Putamen (tissue), 1 donor: ENCODE measurements around the gene OR2T8.

Experiments used
- DNase-seq: peaks from one replicate; pipeline ENCODE4 v3.0.0-alpha.2; 2016; ENCODE audit warnings: low spot score

Gene OR2T8, protein sequence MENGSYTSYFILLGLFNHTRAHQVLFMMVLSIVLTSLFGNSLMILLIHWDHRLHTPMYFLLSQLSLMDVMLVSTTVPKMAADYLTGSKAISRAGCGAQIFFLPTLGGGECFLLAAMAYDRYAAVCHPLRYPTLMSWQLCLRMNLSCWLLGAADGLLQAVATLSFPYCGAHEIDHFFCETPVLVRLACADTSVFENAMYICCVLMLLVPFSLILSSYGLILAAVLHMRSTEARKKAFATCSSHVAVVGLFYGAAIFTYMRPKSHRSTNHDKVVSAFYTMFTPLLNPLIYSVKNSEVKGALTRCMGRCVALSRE

DNA sequence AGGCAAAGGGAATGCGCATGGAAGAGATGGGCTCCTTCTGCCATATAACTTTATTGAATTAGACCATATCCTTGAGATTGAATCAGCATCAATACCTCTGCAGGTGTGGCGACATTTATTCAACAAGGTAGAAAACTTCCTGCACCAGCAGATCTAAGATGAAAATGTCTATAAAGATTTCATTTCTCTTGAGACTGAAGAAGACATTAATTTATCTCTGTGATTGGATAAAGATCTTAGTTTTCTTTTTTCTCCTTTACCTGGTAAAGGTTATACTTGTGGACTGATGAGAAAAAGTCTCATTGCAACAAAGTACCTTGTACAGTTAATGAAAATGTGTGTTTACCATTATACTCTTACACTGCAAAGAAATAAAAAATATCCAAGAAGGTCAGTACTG is at the start of gene OR2T8:
Gene OR2T8, plus strand, starts transcription at position 301 of the 400 bp plus-strand sequence. CDS start 766 bp downstream, outside the sequence.
- no peak for DNase-seq

DNA sequence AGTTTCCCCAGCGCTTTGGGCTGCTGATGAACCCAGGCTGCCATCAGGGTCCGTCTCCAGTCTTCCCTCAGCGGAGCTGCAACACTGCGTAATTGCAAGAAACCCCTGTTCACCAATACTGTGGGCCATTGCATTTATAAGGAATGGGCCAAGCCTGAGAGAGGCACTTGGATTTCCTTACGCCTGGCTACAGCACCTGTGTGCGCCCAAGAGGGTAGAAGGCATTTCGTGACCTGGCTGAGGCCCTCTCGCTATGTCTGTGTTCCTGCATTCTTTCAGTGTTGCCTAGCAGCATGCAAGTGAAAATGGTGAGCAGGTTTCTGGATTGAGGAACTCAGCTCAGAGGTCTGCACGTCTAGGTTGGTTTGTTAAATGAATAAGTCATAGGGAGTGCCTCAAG is 36.7 kb upstream of the OR2T8 start:
- no peak for DNase-seq

DNA sequence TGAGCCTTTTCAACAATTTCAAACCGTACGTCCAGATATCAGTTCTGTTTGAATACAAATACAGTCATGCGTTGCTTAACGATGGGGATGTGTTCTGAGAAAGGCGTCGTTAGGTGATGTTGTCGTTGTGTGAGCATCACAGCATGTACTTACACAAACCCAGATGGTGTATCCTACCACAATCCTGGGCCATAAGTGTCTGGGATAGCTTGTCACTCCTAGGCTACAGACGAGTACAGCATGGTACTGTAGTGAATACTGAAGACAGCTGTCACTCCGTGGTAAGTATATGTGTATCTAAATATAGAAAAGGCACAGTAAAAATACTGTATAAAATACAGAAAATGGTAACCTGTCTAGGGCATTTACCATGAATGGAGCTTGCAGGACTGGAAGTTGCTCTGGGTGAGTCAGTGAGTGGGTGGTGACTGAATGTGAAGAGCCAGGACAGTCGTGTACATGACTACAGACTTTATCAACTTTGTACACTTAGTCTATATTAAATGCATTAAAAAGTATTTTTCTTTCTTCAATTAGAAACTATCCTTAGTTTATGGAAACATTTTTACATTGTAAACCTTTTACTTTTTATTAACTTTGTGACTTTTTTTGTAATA is 35.1 kb upstream of the OR2T8 start:
- DNase-seq, result no peak

DNA sequence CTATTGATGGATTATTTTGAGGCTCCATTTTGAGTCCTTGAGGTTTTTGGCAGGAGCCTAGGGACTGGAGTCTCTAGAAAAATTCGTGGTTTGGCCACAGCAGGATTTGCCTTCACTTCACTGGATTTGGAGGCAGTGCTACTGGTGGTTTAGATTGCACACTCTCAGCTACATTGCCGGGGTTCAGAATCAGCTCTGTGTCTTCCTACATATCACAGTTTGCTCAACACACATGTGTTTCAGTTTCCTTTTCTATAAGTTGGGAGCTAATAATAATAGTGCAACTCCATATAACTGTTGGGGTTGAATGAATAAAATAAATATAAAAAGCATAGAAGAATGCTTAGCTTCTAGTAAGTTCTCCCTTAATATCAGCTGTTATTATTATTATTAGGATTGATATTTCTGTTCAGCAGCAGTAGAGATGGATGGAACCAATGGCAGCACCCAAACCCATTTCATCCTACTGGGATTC is 24.9 kb upstream of the OR2T8 start, which contains the start of gene OR2W3:
Gene OR2W3, plus strand, starts transcription at position 425 of the 475 bp plus-strand sequence. Its CDS starts 0 bp downstream, at position 425.
- DNase-seq, result no peak

DNA sequence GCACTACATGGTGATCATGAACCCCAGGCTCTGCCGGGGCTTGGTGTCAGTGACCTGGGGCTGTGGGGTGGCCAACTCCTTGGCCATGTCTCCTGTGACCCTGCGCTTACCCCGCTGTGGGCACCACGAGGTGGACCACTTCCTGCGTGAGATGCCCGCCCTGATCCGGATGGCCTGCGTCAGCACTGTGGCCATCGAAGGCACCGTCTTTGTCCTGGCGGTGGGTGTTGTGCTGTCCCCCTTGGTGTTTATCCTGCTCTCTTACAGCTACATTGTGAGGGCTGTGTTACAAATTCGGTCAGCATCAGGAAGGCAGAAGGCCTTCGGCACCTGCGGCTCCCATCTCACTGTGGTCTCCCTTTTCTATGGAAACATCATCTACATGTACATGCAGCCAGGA is 24.1 kb upstream of the OR2T8 start:
- no peak for DNase-seq

DNA sequence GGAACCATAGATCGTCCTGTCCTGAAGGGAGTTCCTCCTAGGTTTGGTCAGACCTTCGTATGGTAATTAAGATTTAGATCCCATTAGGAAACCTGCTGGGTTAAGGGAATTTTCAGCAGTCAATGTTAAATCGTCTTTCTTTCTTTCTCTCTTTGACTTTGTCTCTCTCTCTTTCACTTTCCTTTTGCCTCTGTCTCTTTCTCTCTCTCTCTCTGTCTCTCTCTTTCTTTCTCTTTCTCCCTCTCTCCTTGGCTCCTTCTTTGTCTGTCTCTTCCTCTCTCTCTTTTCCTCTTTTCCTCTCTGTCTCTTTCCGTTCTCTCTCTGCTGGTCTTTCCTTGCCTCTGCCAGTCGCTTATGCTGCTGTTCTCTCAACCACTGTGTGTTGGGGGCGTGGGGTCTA is 15.9 kb upstream of the OR2T8 start:
- no peak for DNase-seq

DNA sequence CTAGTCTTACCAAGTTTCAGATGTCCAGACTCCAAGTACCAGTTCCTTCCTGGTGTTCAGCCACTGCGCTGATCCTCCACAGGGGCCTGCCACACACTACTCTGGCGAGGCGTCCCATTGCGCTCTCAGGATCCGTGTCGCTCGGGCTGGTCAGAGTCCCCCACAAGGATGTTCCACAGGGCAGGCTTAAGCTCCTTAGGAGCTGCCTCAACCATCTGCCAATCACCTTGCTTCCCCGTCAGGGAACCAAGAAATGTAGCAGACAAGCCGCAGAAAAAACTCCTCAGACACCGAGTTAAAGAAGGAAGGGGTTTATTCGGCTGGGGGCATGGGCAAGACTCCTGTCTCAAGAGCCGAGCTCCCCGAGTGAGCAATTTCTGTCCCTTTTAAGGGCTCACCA is 14.9 kb upstream of the OR2T8 start:
- DNase-seq, result no peak

DNA sequence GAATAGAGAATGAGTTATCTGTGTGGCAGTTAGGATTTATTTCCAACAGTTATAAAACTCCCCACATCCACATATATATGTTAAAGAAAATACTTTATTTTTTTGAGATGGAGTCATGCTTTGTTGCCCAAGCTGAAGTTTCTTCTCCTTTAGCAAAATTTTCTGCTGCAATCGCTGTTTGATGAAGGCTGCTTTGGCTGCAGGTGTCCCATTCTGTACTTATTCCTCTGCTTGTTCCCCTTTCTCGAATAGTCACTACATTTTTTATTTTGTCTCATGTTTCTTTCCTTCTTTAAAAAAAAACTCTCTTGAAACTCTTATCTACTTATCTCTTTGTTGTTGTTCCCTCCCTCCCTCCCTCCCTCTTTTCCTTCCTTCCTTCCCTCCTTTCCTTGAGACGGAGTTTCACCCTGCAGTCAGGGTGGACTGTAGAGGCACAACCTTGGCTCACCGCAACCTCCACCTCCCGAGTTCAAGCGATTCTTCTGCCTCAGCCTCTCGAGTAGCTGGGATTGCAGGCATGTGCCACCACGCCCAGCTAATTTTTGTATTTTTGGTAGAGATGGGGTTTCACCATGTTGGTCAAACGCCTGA is 14.0 kb upstream of the OR2T8 start:
- DNase-seq, result no peak

DNA sequence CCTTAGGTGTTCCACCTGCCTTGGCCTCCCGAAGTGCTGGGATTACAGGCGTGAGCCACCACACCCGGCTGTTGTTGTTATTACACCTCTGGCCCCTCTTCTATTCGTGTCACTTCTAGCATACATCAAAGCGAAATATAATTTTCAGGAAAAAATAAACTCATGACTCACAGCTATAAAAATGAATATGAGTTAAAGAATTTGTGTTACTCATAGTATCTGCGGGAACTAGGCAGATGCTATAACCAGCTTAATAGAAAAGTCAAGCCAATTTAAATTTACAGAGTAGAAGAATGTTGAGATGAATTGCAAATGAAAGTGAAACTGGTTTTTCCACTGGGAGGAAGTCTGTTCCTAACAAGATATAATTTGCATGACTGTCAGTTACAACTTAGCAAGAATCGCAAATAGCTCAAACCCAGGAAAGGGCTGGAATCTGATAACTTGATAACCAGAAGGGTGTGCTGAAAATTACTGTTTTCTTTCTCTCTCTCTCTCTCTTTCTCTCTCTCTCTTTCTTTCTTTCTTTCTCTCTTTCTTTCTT is 13.5 kb upstream of the OR2T8 start:
- DNase-seq, result peak; percentile 2

DNA sequence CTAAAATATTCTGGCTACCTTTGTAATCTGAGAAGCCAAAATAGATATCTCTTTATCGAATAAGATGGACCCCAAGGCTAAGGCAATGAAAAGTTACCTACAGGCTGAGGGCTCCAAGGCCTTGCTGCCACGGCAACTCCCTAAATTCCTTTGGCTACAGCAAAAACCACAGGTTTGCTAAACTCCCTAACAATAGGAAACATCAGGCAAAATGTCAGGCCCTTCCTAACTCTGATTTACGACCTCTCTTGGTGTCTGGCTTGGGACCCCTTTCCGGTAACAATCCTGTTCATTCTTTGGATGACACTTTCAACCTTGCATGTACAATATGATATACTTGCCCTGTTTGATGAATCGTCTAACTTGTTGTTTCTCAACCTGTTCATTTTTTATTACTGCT is 11.3 kb upstream of the OR2T8 start:
- no peak for DNase-seq

DNA sequence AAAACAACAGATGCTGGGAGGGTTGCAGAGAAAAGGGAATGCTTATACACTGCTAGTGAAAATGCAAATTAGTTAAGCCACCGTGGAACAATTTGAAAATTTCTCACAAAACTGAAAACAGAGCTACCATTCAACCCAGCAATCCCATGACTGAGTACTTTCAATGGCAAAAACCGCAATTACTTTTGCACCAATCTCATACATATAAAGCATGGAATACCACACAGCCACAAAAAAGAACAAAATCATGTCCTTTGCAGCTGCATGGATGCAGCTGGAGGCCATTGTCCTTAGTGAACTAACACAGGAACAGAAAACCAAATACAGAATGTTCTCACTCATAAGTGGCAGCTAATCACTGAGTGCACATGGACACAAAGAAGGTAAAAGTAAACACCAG is 6.3 kb upstream of the OR2T8 start:
- DNase-seq, result no peak

DNA sequence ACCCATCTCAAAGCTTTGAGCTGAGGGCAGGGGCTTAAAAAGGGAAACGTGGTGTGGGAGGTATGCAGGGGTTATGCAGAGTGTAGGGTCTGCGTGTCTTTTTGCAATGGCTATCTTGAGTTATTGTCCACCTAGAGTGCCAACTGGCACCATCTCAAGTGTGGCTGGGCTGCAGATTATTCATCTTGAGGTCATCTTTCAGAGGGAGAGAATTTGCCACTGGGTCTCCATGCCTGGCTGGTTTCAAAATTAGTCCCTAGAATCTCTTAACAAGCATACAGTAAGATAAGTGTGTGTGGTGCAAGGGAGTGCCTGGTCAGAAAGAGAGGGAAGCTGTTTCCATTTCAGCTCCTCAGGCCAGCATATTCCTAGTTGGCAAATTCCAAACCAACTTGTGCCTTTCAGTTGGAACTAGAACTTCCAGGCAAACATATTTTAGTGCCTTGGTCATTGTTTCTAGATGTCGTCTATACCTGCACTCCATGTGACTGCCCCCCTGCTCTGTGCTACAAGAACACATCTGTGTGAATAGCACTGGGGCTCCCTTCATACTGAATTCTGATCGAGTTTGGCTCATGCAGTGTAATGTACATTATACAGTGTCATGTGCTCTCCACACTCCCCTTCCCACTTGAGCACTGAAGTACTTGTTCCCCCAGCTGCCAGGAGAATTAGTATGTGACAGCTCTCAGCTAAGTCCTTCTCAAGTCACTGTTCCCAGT is 5.0 kb upstream of the OR2T8 start:
- DNase-seq, result no peak

DNA sequence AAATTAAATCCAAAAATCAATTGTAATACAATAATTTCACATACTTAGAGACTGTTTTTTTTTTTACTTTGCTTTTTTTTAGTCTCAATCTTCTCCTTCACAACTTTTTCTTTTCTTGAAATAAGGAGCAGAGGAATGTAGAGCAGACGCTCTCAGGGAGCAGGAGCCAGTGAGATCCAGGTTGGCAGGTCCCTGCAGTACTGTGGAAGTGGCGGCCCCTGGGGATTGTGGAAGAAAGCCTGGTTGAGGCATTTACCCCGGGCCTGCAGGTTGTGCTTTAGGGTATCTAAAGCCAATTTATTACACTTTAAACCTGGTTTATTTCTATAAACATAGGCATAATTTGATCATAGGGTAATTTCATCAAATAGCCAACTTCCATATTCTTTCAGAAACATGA is 3.9 kb downstream of the OR2T8 start:
- DNase-seq, result no peak

DNA sequence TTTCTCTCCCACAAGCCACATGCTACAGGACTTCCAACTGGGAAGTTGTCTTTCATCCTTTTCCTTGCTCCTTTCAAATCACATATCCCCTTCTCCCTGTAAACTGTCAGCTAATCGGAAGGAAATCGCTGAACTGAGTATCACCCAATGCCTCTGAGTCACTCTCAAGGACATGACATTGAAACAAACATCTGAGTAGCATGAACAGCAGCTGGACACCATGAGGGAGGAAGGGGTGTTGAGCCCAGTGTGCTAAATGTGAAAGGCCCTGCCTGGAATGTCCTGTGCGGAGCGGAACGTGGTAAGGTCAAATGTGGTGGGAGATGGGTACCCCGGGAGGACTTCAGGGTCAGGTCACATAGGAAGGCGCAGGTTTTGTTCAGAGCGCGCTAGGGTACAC is 4.8 kb downstream of the OR2T8 start, which contains the start of gene OR2AJ1:
Gene OR2AJ1, plus strand, starts transcription at position 22 of the 400 bp plus-strand sequence. CDS start 8,880 bp downstream, outside the sequence.
- DNase-seq, result no peak

DNA sequence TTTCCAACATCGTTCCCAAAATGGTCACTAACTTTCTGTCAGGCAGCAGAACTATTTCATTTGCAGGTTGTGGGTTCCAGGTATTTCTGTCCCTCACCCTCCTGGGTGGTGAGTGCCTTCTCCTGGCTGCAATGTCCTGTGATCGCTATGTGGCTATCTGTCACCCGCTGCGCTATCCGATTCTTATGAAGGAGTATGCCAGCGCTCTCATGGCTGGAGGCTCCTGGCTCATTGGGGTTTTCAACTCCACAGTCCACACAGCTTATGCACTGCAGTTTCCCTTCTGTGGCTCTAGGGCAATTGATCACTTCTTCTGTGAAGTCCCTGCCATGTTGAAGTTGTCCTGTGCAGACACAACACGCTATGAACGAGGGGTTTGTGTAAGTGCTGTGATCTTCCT is 13.9 kb downstream of the OR2T8 start:
- no peak for DNase-seq

DNA sequence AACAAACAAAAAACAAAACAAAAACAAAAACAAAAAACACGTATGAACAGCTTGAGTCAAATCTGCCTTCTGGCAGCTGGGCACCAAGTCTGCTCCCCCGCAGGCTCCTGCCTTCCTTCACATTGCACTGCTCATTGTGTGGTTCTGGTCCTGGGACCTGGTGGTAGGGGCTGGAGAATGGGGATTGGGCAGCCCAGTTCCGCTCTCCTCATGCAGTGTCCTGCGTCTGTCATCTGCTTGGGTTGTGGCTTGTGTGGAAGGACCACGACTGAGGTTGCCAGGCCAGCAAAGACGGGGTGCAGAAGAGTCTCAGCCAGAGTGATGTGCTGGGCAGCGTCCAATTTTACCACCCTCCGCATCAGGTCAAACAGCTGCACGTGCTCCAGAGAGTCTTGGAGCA is 15.7 kb downstream of the OR2T8 start:
- DNase-seq, result no peak

DNA sequence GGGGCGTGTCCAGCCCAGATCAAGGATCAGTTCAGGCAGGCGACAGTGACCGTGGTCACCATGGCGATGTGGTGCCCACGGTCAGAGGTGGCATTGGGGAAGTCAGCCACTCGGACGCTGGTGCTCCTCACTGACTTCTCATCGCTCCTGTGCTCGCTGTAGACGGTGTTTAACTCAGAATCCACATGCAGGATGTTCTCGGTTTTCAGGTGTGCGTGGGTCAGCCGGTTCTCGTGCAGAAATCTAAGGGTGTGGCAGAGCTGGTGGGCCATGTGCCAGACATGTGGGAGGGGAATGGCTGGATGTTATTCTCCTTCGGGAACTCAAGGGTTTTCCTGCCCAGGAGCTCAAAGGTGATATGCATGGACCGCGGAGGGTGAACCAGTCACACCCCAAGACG is 16.4 kb downstream of the OR2T8 start:
- no peak for DNase-seq

DNA sequence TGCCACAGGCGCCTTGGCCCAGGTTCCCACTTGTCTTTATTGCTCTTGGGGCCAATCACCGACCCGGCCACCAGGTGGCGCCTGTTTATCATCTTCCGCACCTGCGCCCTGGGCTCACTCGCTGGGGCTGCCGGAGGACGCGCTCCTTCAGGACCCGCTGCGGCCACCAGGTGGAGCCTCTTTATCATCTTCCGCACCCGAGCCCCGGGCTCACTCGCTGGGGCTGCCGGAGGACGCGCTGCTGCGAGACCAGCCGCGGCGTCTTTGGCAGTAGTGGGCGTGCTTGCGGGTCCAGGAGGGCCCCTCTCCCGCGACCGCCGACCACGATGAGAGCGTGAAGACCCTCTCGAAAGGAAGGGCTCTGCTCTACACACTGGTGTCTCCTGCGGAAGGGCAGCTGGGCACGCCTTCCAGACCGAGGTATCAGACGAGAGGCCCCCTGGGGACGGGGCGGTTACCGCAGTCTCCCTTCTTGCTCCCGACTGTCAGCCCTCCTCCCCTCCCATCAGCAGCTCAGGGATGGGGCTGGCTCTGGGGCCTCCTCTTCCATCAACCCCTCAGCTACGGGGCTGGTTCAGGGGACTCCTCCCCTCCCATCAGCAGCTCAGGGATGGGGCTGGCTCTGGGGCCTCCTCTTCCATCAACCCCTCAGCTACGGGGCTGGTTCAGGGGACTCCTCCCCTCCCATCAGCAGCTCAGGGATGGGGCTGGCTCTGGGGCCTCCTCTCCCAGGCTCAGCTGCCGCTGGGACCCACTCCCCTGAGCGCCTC is 17.1 kb downstream of the OR2T8 start:
- DNase-seq, result peak; percentile 74

DNA sequence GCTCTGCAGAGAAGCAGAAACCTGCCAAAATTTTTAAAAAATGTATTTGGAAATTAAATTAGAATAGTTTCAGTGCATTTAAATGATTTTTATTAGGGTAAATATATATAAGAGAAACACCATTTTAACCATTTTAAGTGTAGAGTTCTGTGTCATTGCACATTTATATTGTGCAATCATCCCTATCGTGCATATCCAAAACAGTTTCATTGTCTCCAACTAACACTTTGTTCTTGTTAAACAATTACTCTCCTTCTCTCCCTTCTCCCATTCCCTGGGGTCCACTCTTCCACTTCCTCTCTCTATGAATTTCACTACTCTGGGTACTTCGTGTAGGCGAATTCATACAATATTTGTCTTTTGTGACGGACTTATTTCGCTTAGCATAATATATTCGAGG is 22.6 kb downstream of the OR2T8 start:
- no peak for DNase-seq

DNA sequence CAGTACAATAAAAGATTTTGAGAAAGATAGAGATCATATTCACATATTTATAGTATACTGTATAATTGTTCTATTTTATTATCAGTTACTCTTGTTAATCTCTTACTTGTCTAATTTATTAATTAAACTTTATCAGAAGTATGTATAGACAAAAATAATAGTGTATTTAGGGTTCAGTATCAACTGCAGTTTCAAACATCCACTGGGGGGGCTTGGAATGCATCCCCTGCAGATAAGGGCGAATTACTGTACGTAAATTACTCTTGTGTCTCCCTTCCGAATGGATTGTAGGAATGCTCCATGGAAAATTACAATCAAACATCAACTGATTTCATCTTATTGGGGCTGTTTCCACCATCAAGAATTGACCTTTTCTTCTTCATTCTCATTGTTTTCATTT is 28.5 kb downstream of the OR2T8 start, which contains the start of gene OR2L8:
Gene OR2L8, plus strand, starts transcription at position 301 of the 400 bp plus-strand sequence. Its CDS starts 0 bp downstream, at position 301.
- no peak for DNase-seq

DNA sequence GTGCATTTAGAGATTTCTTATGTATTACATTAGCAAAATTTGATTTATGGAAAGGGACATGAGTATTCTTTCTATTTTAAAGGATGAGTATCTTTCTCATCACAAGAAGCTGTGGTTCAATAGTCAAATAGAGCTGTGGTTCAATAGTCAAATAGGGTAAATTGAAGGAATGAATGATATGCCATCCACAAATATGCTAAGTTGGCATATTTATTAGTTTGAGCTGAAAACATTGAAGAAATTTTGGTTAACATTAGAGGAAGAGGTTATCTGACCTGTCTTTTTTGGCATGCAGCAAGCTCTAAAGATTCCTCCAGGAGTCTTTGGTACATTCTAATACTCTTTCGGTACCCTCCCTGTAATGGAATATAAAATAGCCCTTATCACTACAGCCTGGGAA is 33.4 kb downstream of the OR2T8 start:
- no peak for DNase-seq
